ENCODE data around the gene RTKN2. TPM values are rescaled to one million over a fixed set of nuclear protein-coding genes. Genes with fewer than 3 reads are reported as not detected.

Gene RTKN2
- total RNA-seq, 1 experiment from 2014 or later, result 14.4 TPM

DNA sequence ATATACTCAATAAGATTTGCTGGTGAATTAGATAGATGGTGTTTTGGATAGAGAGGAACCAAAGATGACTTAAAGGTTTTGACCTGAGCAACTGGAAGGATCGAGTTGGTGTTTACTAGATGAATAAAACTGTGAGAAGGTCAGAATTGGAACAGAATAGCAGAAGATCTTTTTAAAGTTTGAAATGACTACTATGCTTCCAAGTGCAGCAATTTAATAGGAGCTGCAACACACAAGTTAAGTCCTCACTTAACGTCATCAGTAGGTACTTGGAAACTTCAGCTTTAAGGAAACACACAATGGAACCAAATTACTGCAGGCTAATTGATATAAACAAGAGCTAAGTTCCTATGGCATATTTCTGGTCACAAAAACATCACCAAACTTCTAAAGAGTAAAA is 86.5 kb downstream of the RTKN2 start:
- H3K23ac ChIP-seq (ENCODE audit: insufficient read length, low read depth, low read length), result no peak overlapping the region
- no peak overlapping the region for H3T11ph ChIP-seq (ENCODE audit: low read length)
- no peak overlapping the region for H3K14ac ChIP-seq (ENCODE audit: insufficient read depth, low read length)
- peaks cover 0 to 3% of the 10 kb centered on the region in 2 experiments; a peak in 1 of 5 replicates for H3K9me3 Mint-ChIP-seq
- no peak overlapping the region for H4K5ac ChIP-seq (ENCODE audit: insufficient read length, low read depth, low read length)
- no peak overlapping the region for H3K18ac ChIP-seq (ENCODE audit: insufficient read length, low read depth, low read length)
- no peaks in the 10 kb centered on the region for H3K27me3 ChIP-seq (ENCODE audit: insufficient read depth, low read length)
- TF ChIP-seq, protein P1, sequence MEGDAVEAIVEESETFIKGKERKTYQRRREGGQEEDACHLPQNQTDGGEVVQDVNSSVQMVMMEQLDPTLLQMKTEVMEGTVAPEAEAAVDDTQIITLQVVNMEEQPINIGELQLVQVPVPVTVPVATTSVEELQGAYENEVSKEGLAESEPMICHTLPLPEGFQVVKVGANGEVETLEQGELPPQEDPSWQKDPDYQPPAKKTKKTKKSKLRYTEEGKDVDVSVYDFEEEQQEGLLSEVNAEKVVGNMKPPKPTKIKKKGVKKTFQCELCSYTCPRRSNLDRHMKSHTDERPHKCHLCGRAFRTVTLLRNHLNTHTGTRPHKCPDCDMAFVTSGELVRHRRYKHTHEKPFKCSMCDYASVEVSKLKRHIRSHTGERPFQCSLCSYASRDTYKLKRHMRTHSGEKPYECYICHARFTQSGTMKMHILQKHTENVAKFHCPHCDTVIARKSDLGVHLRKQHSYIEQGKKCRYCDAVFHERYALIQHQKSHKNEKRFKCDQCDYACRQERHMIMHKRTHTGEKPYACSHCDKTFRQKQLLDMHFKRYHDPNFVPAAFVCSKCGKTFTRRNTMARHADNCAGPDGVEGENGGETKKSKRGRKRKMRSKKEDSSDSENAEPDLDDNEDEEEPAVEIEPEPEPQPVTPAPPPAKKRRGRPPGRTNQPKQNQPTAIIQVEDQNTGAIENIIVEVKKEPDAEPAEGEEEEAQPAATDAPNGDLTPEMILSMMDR (conservative IDR thresholded peaks at IDR 0.05), result no peak
- no CpG with 5 or more reads among the region's 2 CpGs for WGBS (ENCODE audit: extremely low coverage, insufficient read length, low lambda C conversion rate)
- no peaks in the 10 kb centered on the region for H3K4me1 ChIP-seq (ENCODE audit: insufficient read depth, low read length)
- H2BK5ac ChIP-seq (ENCODE audit: insufficient read length, low read length), result no peak overlapping the region
- H4K20me1 ChIP-seq (ENCODE audit: control insufficient read depth, insufficient read depth, insufficient read length), result no peaks in the 10 kb centered on the region
- H2BK15ac ChIP-seq (ENCODE audit: low read depth, low read length), result no peak overlapping the region
- H3K27ac ChIP-seq (ENCODE audit: insufficient read length, low read depth, low read length), result no peak overlapping the region
- no peak overlapping the region for H3K27ac Mint-ChIP-seq
- no peak overlapping the region for H4K91ac ChIP-seq (ENCODE audit: insufficient read length, low read depth, low read length)
- no peak for DNase-seq
- H2BK120ac ChIP-seq (ENCODE audit: low read depth, low read length, poor library complexity, severe bottlenecking), result no peak overlapping the region
- H2AK5ac ChIP-seq (ENCODE audit: insufficient read length, low read length), result no peak overlapping the region
- H2BK12ac ChIP-seq (ENCODE audit: insufficient read length, low read depth, low read length), result no peak overlapping the region
- H3K79me1 ChIP-seq (ENCODE audit: insufficient read depth, low read depth, low read length, poor library complexity, severe bottlenecking), result no peaks in the 10 kb centered on the region
- H3K4me1 Mint-ChIP-seq, result peaks cover 13 to 19% of the 10 kb centered on the region in 2 experiments
- H3K9me3 ChIP-seq (ENCODE audit: control insufficient read depth, low read depth, low read length), result no peaks in the 10 kb centered on the region
- no peaks in the 10 kb centered on the region for H3K23me2 ChIP-seq (ENCODE audit: insufficient read length, low read depth, low read length, poor library complexity, severe bottlenecking)
- H2AFZ ChIP-seq (ENCODE audit: low read length), result no peak overlapping the region
- no peak overlapping the region for H4K8ac ChIP-seq (replicated peaks; ENCODE audit: insufficient read length, low read depth, low read length)
- H3K56ac ChIP-seq (ENCODE audit: insufficient read length, low read depth, low read length), result no peak overlapping the region
- no peaks in the 10 kb centered on the region for H3K79me2 ChIP-seq (ENCODE audit: insufficient read depth, low read length)
- no peaks in the 10 kb centered on the region for H3K27me3 Mint-ChIP-seq (ENCODE audit: low read depth)
- H3K36me3 Mint-ChIP-seq (ENCODE audit: insufficient read depth in 1 of 3, low read depth in 3 of 3), result peaks cover 0 to 10% (median 2%) of the 10 kb centered on the region in 3 experiments; a peak in 2 of 7 replicates
- H2BK20ac ChIP-seq (ENCODE audit: low read depth, low read length, poor library complexity, severe bottlenecking), result no peak overlapping the region
- no peak overlapping the region for H3K4me2 ChIP-seq (ENCODE audit: insufficient read depth, insufficient read length, low read length)
- H3K4me3 Mint-ChIP-seq, result no peak overlapping the region
- no peak overlapping the region for H3K4ac ChIP-seq (ENCODE audit: low read depth, low read length)
- H3K9ac ChIP-seq (ENCODE audit: extremely low read depth, insufficient read length, low read length), result no peak overlapping the region

Measured in H9 (cell line).